Measurements from ENCODE around the gene CST7. TPM values are rescaled to one million over a fixed set of nuclear protein-coding genes. Genes with fewer than 3 reads are reported as not detected.

CST7 gene
- total and polyA plus RNA-seq, 8 donors = 0.44 to 1.2 (median 0.86) TPM; not detected in 3

GRCh38 chr20:24964506-24964840 is 15.4 kb downstream of the CST7 start:
- DNase-seq (no peak), ATAC-seq (peak in 3 of 4 donors; percentile 33 to 80 (median 68)), FAIRE-seq (no peak)
- Histone ChIP-seq H3K27ac (no peak overlapping the region), H3K27me3 (no peaks in the 10 kb centered on the region), H3K4me3 (no peak overlapping the region), H3K4me1 (no peaks in the 10 kb centered on the region), H3K36me3 (peaks cover 0 to 52% (median 8%) of the 10 kb centered on the region in 3 donors), H3K9me3 (no peaks in the 10 kb centered on the region)
- 83 to 89% methylated on average over 9 of the region's 9 CpGs for WGBS, 2 donors
- no peak for TF ChIP-seq CTCF (IDR thresholded peaks at IDR 0.05)
- intact Hi-C loops (cut with DNase I) = no loop called here

- Histone ChIP-seq H3K36me3 (peaks cover 0 to 58% (median 17%) of the 10 kb centered on the region in 3 donors), H3K4me3 (no peak overlapping the region), H3K27ac (no peak overlapping the region), H3K9me3 (no peaks in the 10 kb centered on the region), H3K4me1 (no peaks in the 10 kb centered on the region), H3K27me3 (no peaks in the 10 kb centered on the region)
- DNase-seq (peak in 1 of 6 donors; percentile 39), ATAC-seq (no peak), FAIRE-seq (no peak)
- intact Hi-C loops (cut with DNase I) = no loop called here
- no peak for TF ChIP-seq CTCF (IDR thresholded peaks at IDR 0.05)
- 87 to 95% methylated on average over 7 of the region's 7 CpGs for WGBS, 2 donors
Measured at GRCh38 chr20:24965065-24965919, 16.2 kb downstream of the CST7 start.

- intact Hi-C loops (cut with DNase I) = no loop called here
Measured at GRCh38 chr20:24966317-24967012, 17.4 kb downstream of the CST7 start.

GRCh38 chr20:24968278-24968800 is 19.3 kb downstream of the CST7 start:
- no peaks in the 10 kb centered on the region for H3K9me3 ChIP-seq
- intact Hi-C loops (cut with DNase I) = no loop called here
- H3K27ac ChIP-seq = no peak overlapping the region
- WGBS, 2 donors = 80 to 81% methylated on average over 5 of the region's 5 CpGs
- peaks cover 0 to 71% (median 15%) of the 10 kb centered on the region in 3 donors for H3K36me3 ChIP-seq
- ATAC-seq (no peak), DNase-seq (no peak), FAIRE-seq (no peak)
- H3K4me1 ChIP-seq = no peaks in the 10 kb centered on the region
- no peak overlapping the region for H3K4me3 ChIP-seq
- H3K27me3 ChIP-seq = no peaks in the 10 kb centered on the region
- TF ChIP-seq CTCF (IDR thresholded peaks at IDR 0.05) = no peak

More at GRCh38 chr20:24966317-24967012, 17.4 kb downstream of the CST7 start:
- Histone ChIP-seq H3K9me3 (no peaks in the 10 kb centered on the region), H3K27me3 (no peaks in the 10 kb centered on the region), H3K4me3 (no peak overlapping the region), H3K4me1 (no peaks in the 10 kb centered on the region), H3K27ac (no peak overlapping the region), H3K36me3 (peaks cover 0 to 61% (median 17%) of the 10 kb centered on the region in 3 donors)
- 91 to 93% methylated on average over 15 of the region's 15 CpGs for WGBS, 2 donors
- DNase-seq (peak in 1 of 6 donors; percentile 25), FAIRE-seq (no peak), ATAC-seq (no peak)
- TF ChIP-seq CTCF (IDR thresholded peaks at IDR 0.05) = no peak

Measured in pancreas (tissue), 10 donors.